Measurements from ENCODE around the gene AKAP8L. TPM values are rescaled to one million over a fixed set of nuclear protein-coding genes. Genes with fewer than 3 reads are reported as not detected.

AKAP8L gene
- total RNA-seq, 1 donor from 2014 or later = 163 TPM

DNA sequence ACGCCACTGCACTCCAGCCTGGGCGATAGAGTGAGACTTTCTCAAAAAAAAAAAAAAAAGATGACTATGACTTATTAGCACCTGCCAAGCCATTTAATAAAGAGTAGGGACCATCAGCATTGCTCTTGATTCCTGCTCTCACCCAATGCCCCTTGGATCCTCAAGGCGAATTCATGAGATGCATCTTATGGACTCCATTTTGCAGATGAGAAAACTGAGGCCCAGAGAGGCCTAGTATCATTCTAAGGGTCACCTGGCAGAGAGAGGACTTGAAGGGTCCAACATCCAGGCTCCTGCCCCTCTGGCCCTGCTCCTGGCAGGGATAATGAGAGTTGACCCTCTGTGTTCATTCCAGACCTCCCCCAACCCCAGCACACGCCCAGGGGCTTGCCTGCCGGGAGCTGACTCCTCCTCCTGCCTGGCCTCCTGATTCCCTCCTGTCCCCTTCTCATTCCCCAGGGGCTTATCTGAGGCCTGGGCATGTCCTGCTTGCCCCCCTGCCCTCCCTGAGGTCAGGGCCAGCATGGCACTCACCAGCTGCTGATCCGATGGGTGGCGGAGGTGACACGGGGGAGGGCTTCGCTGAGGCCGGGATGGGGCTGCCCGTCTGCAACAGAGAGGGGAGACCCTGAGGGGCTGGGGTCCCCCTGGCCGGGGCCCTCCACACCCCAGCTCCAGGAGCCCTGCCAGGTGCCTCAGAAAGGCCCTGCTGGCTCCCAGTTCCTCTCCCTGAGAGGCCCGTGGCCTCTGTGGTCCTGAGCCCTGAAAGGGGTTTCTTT, 23.5 kb upstream of the AKAP8L start:
- TF ChIP-seq, protein P1, sequence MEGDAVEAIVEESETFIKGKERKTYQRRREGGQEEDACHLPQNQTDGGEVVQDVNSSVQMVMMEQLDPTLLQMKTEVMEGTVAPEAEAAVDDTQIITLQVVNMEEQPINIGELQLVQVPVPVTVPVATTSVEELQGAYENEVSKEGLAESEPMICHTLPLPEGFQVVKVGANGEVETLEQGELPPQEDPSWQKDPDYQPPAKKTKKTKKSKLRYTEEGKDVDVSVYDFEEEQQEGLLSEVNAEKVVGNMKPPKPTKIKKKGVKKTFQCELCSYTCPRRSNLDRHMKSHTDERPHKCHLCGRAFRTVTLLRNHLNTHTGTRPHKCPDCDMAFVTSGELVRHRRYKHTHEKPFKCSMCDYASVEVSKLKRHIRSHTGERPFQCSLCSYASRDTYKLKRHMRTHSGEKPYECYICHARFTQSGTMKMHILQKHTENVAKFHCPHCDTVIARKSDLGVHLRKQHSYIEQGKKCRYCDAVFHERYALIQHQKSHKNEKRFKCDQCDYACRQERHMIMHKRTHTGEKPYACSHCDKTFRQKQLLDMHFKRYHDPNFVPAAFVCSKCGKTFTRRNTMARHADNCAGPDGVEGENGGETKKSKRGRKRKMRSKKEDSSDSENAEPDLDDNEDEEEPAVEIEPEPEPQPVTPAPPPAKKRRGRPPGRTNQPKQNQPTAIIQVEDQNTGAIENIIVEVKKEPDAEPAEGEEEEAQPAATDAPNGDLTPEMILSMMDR (conservative IDR thresholded peaks at IDR 0.05) = no peak
- Mint-ChIP-seq H3K36me3 (ENCODE audit: low read depth) (peaks cover 1% of the 10 kb centered on the region), H3K4me1 (peaks cover 4% of the 10 kb centered on the region), H3K27ac (ENCODE audit: unreplicated experiment) (no peak overlapping the region), H3K4me3 (no peak overlapping the region), H3K27me3 (ENCODE audit: low read depth) (no peaks in the 10 kb centered on the region), H3K9me3 (no peaks in the 10 kb centered on the region)
- no peak for DNase-seq (ENCODE audit: low read depth, low spot score)

DNA sequence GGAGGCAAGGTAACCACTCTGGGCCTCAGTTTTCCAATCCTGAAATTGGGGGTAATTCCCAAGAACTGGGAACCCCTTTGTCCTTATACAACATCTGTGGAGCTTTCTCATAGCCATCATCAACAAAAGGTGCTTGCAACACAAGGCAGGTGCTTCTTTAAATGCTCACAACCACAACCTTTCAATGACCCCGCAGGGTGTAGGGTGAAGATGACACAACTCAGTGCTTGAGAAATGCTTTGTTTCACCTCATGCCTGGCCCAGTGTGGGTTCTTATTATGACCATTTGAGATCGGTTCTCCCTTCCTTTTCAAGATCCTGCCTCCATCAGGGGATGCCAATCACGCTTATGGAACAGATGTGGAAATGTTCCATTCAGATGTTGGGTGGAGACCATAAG, 22.5 kb upstream of the AKAP8L start:
- peaks cover 4% of the 10 kb centered on the region for H3K4me1 Mint-ChIP-seq
- no peaks in the 10 kb centered on the region for H3K9me3 Mint-ChIP-seq
- DNase-seq (ENCODE audit: low read depth, low spot score) = no peak
- no peaks in the 10 kb centered on the region for H3K27me3 Mint-ChIP-seq (ENCODE audit: low read depth)
- no peaks in the 10 kb centered on the region for H3K36me3 Mint-ChIP-seq (ENCODE audit: low read depth)
- H3K27ac Mint-ChIP-seq (ENCODE audit: unreplicated experiment) = no peak overlapping the region
- TF ChIP-seq, protein P1 (conservative IDR thresholded peaks at IDR 0.05) = no peak
- H3K4me3 Mint-ChIP-seq = no peak overlapping the region

DNA sequence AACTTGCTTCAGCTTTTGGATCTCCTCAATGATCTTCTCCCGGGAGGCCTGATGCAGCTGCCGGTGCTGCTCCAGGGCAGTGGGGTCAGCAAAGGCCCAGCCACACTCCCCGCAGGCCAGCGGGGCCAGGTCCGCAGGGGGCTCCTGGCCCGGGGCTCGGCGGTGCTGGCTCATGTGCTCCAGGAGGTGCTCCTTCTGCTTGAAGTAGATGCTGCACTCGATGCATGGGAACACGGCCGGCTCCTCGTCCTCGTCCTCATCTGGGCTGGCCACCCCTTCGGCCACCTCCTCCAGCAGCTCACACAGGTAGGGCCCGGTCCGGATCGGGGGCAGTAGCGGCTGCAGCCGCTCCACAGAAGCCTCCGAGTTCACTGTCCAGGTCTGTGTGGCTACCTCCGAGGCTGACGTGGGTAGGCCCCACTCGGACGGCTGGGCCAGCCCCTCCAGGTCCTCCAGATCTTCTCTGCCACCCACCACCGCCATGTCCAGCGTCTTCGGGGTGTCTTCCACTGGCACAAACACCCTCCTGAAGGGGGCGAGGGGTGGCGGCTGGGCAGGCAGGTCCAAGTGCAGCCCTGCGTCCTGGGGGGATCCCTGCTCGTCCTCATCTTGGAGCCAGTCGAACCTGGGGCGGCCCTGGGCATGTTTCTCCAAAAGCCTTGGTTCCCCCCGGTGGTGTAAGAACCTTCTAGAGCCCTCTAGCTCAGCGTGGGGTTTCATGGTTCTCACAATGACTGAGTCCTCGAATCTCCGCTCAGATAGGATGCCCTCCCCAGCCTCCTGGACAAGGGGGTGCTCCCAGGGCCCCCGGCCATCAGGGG, 21.2 kb upstream of the AKAP8L start:
- Mint-ChIP-seq H3K27ac (ENCODE audit: unreplicated experiment) (no peak overlapping the region), H3K4me3 (no peak overlapping the region), H3K4me1 (peaks cover 4% of the 10 kb centered on the region), H3K27me3 (ENCODE audit: low read depth) (no peaks in the 10 kb centered on the region), H3K9me3 (no peaks in the 10 kb centered on the region), H3K36me3 (ENCODE audit: low read depth) (no peaks in the 10 kb centered on the region)
- TF ChIP-seq, protein P1 (conservative IDR thresholded peaks at IDR 0.05) = no peak
- DNase-seq (ENCODE audit: low read depth, low spot score) = no peak

DNA sequence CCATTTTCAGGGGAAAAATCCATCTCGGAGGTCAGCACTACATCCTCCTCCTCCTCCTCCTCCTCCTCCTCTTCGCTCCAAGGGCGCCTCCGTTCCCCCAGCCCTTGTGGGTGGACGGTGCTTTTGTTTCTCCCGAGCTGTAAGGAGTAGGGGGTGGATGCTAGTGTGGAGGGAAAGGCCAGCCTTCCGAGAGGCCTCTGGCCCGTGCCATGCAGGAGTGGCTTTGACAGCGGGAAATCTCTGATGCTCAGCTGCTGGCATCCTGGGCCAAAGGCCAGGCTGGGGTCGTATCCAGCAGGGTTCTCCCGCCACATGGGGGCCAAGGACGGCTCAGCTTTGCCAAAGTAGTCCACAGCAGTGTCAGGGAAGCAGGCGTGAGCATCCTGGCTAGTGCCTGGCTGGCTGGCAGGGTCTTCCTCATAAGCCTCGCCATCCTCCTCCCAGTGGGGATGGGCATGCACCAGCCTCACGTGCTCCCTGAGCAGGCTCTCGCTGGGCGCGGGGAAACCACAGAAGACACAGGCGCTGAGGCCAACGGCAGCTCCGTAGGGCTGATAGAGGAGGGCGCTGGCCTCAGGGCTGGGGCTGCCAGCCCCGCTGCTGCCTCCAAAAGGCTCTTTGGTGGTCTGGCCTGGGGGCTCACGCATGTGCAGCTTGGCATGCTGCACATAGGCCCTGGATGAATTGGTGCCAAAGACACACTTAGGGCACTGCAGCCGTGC, 20.5 kb upstream of the AKAP8L start:
- Mint-ChIP-seq H3K36me3 (ENCODE audit: low read depth) (no peaks in the 10 kb centered on the region), H3K4me3 (no peak overlapping the region), H3K9me3 (no peaks in the 10 kb centered on the region), H3K27me3 (ENCODE audit: low read depth) (no peaks in the 10 kb centered on the region), H3K4me1 (peaks cover 4% of the 10 kb centered on the region), H3K27ac (ENCODE audit: unreplicated experiment) (no peak overlapping the region)
- TF ChIP-seq, protein P1 (conservative IDR thresholded peaks at IDR 0.05) = no peak
- no peak for DNase-seq (ENCODE audit: low read depth, low spot score)

DNA sequence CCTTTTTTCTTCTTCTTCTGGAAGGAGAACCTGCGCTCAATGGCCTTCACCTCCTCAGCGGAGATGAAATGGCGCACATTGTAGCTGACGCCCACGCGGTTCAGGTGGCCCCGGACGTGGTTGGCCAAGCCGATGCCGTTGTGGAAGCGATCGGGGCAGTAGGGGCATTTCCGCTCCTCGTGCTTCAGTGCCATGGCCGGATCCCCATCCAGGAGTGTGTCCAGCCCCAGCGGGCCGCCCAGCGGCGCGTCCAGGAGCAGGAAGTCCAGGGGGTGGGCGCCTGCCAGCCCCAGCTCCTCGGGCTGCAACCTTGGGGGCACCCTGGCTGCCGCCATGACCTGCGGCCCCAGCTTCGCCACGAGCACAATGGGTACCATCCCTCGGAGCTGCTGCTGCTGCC, 19.8 kb upstream of the AKAP8L start:
- peaks cover 4% of the 10 kb centered on the region for H3K4me1 Mint-ChIP-seq
- TF ChIP-seq, protein P1 (conservative IDR thresholded peaks at IDR 0.05) = no peak
- no peak overlapping the region for H3K4me3 Mint-ChIP-seq
- no peaks in the 10 kb centered on the region for H3K36me3 Mint-ChIP-seq (ENCODE audit: low read depth)
- DNase-seq (ENCODE audit: low read depth, low spot score) = no peak
- H3K27ac Mint-ChIP-seq (ENCODE audit: unreplicated experiment) = no peak overlapping the region
- no peaks in the 10 kb centered on the region for H3K27me3 Mint-ChIP-seq (ENCODE audit: low read depth)
- no peaks in the 10 kb centered on the region for H3K9me3 Mint-ChIP-seq
